Measurements from ENCODE around the gene TRIP13. TPM values are rescaled to one million over a fixed set of nuclear protein-coding genes. Genes with fewer than 3 reads are reported as not detected.
A peak's percentile ranks its signal among the peaks of the same experiment; 100 is the strongest.
"Not testable (repeated sequence)": the region's sequence is repeated elsewhere in the genome, so short reads cannot be mapped to it uniquely, and the experiment has no call there.

The TRIP13 gene
- total and polyA plus RNA-seq, 3 donors from 2014 or later = 34.3 to 71.6 (median 49.1) TPM

GRCh38 chr5:937151-937924 is 44.7 kb downstream of the TRIP13 start:
- no peaks in the 10 kb centered on the region for H3K4me1 ChIP-seq
- H3K36me3 ChIP-seq (ENCODE audit: low read depth, missing control alignments) = no peaks in the 10 kb centered on the region
- TF ChIP-seq POLR2A (IDR thresholded peaks at IDR 0.05) (no peak), CTCF (IDR thresholded peaks at IDR 0.05) (no peak)
- intact Hi-C loops (cut with DNase I; ENCODE audit: low total_unique reads) = no loop called here
- H3K9me3 ChIP-seq = no peaks in the 10 kb centered on the region
- no peak overlapping the region for H3K27ac ChIP-seq
- DNase-seq = peak; percentile 3
- H3K4me3 ChIP-seq = no peak overlapping the region
- no peaks in the 10 kb centered on the region for H3K27me3 ChIP-seq
- 86 to 93% methylated on average over 14 of the region's 14 CpGs for WGBS, 2 donors

GRCh38 chr5:939368-939767 is 46.7 kb downstream of the TRIP13 start:
- intact Hi-C loops (cut with DNase I; ENCODE audit: low total_unique reads) = no loop called here
- WGBS, 2 donors = 88 to 92% methylated on average over 7 of the region's 7 CpGs
- H3K36me3 ChIP-seq (ENCODE audit: low read depth, missing control alignments) = no peaks in the 10 kb centered on the region
- H3K27me3 ChIP-seq = no peaks in the 10 kb centered on the region
- no peak overlapping the region for H3K4me3 ChIP-seq
- no peak for TF ChIP-seq CTCF (IDR thresholded peaks at IDR 0.05)
- no peak for TF ChIP-seq POLR2A (IDR thresholded peaks at IDR 0.05)
- peak; percentile 6 for DNase-seq
- H3K9me3 ChIP-seq = no peaks in the 10 kb centered on the region
- no peak overlapping the region for H3K27ac ChIP-seq
- no peaks in the 10 kb centered on the region for H3K4me1 ChIP-seq

- DNase-seq; H3K4me3 ChIP-seq; H3K9me3 ChIP-seq; H3K36me3 ChIP-seq (ENCODE audit: low read depth, missing control alignments); H3K27ac ChIP-seq; H3K4me1 ChIP-seq; H3K27me3 ChIP-seq; intact Hi-C loops (cut with DNase I; ENCODE audit: low total_unique reads): not testable (repeated sequence)
- 86 to 100% methylated on average over 2 of the region's 2 CpGs for WGBS, 2 donors
Measured at GRCh38 chr5:940741-941140, 48.1 kb downstream of the TRIP13 start.

GRCh38 chr5:943201-943917 is 50.7 kb downstream of the TRIP13 start:
- H3K9me3 ChIP-seq = no peaks in the 10 kb centered on the region
- no peaks in the 10 kb centered on the region for H3K36me3 ChIP-seq (ENCODE audit: low read depth, missing control alignments)
- WGBS, 2 donors = 82 to 89% methylated on average over 11 of the region's 11 CpGs
- H3K27me3 ChIP-seq = no peaks in the 10 kb centered on the region
- peaks cover 10% of the 10 kb centered on the region for H3K4me1 ChIP-seq
- intact Hi-C loops (cut with DNase I; ENCODE audit: low total_unique reads) = no loop called here
- H3K4me3 ChIP-seq = no peak overlapping the region
- TF ChIP-seq POLR2A (IDR thresholded peaks at IDR 0.05) (no peak), CTCF (IDR thresholded peaks at IDR 0.05) (no peak)
- H3K27ac ChIP-seq = no peak overlapping the region
- DNase-seq = peak; percentile 4

- H3K36me3 ChIP-seq (ENCODE audit: low read depth, missing control alignments) = no peaks in the 10 kb centered on the region
- H3K4me1 ChIP-seq = peaks cover 10% of the 10 kb centered on the region
- 63 to 64% methylated on average over 7 of the region's 7 CpGs for WGBS, 2 donors
- no peak for DNase-seq
- TF ChIP-seq CTCF (IDR thresholded peaks at IDR 0.05) (no peak), POLR2A (IDR thresholded peaks at IDR 0.05) (no peak)
- intact Hi-C loops (cut with DNase I; ENCODE audit: low total_unique reads) = no loop called here
- H3K27ac ChIP-seq = no peak overlapping the region
- H3K27me3 ChIP-seq = no peaks in the 10 kb centered on the region
- no peak overlapping the region for H3K4me3 ChIP-seq
- no peaks in the 10 kb centered on the region for H3K9me3 ChIP-seq
Measured at GRCh38 chr5:943918-944620, 51.4 kb downstream of the TRIP13 start.

All from testis (tissue), 3 donors.